Activated CD8-positive, alpha-beta memory T cell treated with anti-CD3 and anti-CD28 coated beads for 48 hours (primary cell): ENCODE measurements around the gene LOXL3.

ENCODE experiments used
- DNase-seq, 3 experiments: peaks; one replicate each; pipeline ENCODE4 v3.0.0-alpha.2; 2020; ENCODE audit warnings: low read depth in 2 of 3, low spot score in 2 of 3

Gene LOXL3

GRCh38 chr2:74529357-74530238 is 24.1 kb downstream of the LOXL3 start, which contains the start of the genes AUP1 and HTRA2:
AUP1 (minus strand) TSS chr2:74529706; CDS start chr2:74529629, 77 bp downstream.
HTRA2 (plus strand) TSS chr2:74529933; CDS start chr2:74530007, 74 bp downstream.
- DNase-seq = peak; percentile 77 to 90 (median 80)

- no peak for DNase-seq
Observed at GRCh38 chr2:74528600-74529356, 25.0 kb downstream of the LOXL3 start.

DNA sequence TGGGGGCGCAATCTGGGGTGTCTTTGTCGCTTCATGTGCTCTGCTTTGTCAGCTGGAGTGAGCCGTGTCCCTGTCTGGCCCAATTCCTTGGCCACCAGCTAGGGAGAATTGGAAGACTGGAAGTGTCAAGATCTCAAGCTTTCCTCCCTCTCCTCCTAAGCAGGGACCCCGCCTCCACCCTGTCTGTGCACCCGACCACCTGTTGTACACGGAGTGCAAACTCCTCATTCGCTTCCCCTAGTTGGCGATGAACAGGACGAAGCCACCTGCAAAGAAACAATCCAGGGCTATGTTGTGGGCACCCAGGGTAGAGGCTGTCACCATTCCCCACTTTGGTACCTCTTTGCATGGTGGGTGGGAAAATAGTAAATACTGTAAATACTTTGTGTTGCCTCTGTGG is 26.0 kb downstream of the LOXL3 start:
- no peak for DNase-seq

GRCh38 chr2:74526649-74527230 is 27.0 kb downstream of the LOXL3 start:
- DNase-seq = no peak

DNA sequence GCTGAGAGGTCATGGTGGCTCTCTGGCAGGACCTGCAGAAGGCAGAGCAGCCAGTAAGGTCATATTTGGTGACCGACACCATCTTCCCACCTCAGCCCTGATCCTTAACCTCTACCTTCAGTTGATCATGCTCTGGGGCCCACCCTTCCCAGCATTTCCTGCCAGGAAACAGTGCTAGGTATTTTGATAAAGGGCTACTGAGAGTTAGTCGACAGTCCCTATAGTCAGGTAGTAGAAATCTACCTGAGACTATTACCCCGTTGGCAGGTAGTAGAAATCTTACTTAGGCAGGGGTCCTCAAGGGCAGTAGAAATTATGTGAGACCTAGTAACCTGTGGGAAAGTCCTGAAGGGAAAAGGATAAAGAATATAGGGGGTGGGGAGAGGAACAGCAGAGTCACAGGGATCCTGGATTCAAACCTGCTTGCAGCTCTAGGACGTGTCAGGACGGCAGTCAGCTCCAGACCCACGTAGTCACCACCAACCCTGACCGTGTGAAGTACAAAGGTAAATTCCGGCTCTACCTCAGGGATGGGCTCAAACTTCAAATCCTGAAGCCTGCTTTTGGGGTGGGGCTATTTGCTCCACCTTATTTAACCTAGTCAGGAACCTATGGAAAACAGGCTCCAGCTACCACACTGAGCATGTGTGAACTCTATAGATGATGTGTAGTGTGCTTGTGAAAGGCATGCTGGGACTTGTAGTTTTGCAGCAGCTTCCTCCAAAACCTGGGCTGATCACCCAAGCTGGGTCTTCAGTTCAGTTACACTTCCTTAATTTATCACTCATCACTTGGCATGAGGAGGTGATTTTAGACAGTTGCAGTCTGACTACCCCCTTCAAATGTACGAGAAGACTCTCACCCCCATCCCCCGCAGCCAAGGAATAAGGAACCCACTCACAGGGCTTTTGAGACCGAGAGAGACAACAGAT is 27.8 kb downstream of the LOXL3 start, which contains the start of gene DQX1:
DQX1 (minus strand) TSS at position 515 of the 932 bp plus-strand sequence; CDS start at position 13, 502 bp downstream.
- DNase-seq = no peak

DNA sequence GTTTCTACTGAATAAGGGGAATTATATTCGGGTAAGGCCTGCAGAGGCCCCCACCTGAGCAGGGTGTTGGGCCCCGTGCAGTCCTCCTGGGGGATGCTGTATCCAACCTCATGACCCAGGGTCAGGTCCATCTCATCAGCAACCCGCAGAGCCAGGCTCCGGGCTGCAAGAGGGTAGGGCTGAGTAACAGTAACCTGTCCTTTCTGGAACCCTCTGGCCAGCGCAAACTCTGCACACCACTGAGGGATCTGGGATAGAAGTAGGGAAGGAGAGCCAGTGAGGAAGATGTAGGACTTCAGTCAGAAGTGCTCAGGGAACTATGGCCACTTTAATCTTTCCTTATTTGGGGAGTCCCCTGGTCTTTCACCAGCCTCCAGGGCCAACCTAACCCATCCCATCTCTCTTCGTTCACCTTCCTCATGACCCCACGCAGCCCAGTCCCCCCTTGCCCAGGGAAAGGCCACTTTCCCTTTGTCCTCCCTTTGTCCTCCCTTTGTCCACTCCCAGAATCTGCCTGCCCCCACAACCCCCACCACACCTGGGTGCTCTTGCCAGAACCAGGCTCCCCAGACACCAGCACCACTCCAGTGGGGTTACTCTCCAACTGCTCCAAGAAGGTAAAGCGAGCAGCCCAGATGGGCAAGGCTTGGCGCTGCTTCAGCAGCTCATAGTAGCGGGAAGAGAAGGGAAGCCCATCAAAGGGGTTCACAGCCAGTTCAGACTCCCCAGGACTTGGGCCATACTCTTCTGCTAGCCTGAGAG is 28.6 kb downstream of the LOXL3 start:
- DNase-seq = no peak

DNA sequence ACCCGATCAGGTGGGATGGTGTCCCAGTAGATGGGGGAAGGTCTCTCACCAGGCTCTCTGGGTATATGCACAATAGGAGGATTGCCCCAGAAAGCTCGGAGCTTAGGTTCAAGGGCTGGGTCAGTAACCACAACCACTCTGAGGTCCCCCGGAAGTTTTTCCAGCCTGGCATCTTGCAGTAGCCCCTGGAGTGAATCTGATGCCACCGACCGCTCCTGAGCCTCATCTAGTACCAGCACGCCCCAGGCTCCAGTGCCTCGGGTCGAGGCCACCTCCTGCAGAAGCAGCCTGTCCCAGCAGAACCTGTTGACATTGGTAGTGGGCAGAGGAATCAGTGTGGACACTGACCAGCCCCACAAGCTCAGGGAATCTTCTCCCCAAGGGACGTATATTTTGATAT is 29.7 kb downstream of the LOXL3 start:
- DNase-seq = no peak

GRCh38 chr2:74522516-74522915 is 31.2 kb downstream of the LOXL3 start:
- no peak for DNase-seq

DNA sequence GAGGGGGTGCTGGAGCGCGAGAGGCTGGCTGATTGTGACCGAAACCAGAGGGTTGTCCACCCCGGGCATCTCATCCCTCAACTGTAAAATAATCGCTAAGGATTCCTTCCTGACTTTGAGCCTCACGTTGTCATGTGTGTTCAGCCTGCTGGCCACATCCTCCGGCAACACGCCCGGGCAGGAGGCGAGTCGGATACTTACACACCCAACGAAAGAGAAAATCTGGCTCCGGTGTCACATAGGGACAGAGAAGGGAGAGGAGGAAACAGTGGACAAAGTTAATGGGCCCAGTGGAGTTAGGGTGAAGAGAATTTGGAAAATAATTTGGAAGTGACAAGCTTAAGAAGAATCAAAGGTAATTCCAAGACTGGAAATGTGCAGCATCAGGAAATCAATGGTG is 37.1 kb downstream of the LOXL3 start:
- no peak for DNase-seq

GRCh38 chr2:74515981-74516633 is 37.6 kb downstream of the LOXL3 start:
- DNase-seq = no peak

DNA sequence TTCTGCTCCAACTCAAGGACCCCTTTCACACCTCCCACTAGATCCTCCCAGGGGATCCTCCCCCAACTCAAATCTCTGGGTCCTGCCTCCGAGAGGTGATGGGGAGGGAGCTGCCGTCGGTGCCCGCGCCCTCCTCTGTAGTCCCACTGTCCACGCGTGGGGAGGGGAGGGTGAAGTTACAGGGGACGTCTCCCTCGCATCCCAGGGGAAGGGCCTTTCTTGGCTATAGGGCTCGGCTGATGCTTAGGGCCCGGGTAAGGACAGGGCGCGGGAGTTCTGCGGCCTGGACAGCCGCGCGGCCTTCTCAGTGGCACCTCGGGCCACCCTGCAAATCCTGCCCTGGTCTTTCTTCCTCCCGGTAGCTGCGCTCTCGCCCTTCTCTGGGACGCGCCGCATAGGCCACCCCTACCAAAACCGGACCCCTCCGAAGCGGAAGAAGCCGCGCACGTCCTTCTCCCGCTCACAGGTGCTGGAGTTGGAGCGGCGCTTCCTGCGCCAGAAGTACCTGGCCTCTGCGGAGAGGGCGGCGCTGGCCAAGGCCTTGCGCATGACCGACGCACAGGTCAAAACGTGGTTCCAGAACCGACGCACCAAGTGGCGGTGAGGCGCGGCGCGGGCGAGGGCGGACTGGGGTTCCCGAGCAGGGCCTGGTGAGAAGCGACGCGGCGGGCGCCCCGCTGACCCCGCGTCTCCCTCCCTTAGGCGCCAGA is 38.3 kb downstream of the LOXL3 start:
- DNase-seq = no peak

GRCh38 chr2:74514368-74515270 is 39.1 kb downstream of the LOXL3 start, which contains the start of gene TLX2:
TLX2 (plus strand) TSS chr2:74514450; CDS start chr2:74514807, 357 bp downstream.
- no peak for DNase-seq

DNA sequence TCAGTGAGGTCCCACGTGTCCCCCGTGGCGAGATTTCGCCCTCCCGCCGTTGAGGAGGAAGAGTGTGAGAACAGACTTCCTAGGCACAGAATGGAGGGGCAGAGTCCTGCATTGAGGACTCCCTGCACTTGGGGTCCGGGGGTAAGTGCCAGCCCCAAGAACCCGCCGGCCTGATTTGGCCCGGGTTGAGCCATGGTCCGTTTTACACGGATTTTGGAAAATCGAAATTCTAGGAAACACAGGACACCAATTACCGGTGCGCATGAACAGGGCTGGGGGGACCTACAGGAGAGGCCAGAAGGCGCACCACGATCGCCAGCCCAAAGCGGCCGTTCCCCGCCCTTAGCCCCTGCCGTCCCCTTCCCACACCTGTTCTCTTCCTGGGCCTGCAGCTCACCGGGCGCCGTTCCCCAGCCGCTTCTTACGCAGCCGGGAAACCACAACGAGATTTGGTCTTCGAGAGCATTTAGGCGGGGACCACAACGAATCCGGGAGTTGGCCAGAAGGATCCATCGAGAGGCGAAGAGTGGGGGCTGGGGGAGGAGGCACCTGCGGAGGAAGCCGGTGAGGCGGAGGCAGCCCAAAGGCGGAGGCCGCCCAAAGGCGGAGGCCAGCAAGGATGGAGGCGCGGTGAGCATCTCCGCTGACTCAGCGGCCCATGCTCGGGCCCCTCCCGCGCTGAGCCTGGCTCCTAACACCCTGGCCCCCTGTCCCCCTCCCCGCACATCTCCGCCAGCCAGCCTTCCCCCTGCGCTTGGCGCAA is 40.0 kb downstream of the LOXL3 start:
- DNase-seq = no peak

DNA sequence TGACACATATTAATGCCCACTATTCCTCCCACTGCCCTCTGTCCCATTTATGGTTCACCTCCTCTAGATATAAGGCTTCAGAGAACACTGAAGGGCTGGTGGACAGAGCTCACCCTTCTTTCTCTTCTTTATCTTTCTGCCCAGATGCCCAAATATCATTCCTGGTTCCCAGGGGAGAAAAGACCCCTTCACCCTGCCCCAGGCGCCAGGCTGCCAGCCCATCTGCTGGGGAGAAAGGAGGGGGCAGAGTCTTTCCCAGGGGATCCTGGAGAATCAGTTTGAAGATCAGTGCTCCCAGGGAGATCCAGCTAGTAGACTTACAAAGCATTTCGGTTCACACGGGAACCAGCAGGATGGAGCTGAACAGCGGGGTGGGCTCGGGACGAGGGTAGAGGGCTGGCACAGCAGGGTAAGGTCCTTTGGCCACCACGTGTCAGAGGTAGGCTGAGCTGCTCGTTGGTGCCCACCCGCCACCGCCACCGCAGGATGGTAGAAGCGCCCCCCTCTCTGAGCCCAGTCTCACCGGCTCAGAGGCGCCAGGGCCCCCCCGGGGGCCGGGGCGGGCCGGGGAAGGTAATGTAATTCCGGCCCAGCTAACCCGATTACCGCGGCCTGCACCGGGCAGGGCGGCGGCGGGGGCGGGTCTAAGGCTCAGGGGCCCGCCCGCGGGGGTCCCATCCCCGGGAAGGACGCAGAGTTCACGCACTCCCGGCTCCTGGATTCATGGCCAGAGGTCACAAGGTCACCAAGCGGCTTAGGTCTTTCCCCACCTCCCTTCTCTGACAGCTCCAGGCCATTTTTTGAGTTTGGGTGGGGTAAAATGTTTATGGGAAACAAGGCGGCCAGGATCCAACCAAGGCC is 40.8 kb downstream of the LOXL3 start:
- no peak for DNase-seq

DNA sequence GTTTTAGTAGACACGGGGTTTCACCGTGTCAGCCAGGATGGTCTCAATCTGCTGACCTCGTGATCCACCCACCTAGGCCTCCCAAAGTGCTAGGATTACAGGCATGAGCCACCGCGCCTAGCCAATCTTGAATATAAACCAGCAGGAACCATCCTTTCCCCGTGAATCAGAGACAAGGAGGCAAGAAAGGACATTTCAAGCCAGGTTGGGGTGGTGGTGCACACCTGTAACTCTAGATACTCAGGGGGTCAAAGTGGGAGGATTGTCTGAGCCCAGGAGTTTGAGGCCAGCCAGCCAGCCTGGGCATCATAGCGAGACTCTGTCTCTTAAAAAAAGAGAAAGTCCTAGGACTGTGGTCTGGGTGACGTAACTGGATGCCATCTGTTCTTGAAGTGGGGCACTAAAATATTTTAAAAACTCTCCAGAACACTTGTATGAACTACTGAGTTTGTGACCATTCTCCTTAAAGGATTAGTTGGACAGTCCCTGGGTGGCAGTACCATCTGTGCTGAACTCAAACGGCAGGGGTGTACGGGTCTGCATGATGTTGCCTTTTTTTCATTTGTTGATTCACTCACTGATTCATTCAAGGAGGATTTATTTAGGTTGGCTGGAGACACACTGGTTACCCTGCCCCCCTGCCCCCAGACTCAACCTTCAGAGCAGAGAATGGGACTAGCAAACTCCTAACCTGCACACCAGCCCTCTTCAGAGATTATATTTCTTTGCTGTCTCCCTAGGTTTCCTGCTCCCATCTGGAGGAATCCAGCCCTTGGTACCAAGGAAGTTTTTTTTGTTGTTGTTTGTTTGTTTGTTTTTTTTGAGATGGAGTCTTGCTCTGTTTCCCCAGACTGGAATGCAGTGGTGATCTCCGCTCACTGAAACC is 42.4 kb downstream of the LOXL3 start:
- DNase-seq = no peak
